ENCODE measurements around the gene GNA15.

The GNA15 gene

DNA sequence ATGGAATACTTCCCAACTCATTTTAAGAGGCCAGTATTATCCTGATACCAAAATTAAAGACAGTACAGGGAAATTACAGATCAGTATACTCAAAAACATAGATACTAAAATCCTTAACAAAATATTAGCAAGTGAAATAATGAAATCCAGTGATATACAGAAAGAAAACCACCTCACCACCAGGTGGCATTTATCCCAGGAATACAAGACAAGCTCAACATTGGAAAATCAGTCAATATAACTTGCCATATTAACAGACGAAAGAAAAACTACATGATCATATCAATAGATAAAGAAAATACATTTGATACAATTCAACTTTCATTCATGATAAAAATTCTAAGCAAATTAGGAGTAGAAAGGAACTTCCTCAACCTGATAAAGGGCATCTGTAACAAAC, 6.7 kb upstream of the GNA15 start:
- no peak overlapping the region for H3K4me3 ChIP-seq (replicated peaks; ENCODE audit: insufficient read depth, low read length)
- DNase-seq (ENCODE audit: low read depth in 1 of 2, low spot score in 1 of 2), result peak in 1 of 2 experiments; percentile 32
- H3K27ac ChIP-seq (replicated peaks), result no peak overlapping the region
- TF ChIP-seq, protein P1, sequence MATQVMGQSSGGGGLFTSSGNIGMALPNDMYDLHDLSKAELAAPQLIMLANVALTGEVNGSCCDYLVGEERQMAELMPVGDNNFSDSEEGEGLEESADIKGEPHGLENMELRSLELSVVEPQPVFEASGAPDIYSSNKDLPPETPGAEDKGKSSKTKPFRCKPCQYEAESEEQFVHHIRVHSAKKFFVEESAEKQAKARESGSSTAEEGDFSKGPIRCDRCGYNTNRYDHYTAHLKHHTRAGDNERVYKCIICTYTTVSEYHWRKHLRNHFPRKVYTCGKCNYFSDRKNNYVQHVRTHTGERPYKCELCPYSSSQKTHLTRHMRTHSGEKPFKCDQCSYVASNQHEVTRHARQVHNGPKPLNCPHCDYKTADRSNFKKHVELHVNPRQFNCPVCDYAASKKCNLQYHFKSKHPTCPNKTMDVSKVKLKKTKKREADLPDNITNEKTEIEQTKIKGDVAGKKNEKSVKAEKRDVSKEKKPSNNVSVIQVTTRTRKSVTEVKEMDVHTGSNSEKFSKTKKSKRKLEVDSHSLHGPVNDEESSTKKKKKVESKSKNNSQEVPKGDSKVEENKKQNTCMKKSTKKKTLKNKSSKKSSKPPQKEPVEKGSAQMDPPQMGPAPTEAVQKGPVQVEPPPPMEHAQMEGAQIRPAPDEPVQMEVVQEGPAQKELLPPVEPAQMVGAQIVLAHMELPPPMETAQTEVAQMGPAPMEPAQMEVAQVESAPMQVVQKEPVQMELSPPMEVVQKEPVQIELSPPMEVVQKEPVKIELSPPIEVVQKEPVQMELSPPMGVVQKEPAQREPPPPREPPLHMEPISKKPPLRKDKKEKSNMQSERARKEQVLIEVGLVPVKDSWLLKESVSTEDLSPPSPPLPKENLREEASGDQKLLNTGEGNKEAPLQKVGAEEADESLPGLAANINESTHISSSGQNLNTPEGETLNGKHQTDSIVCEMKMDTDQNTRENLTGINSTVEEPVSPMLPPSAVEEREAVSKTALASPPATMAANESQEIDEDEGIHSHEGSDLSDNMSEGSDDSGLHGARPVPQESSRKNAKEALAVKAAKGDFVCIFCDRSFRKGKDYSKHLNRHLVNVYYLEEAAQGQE (IDR thresholded peaks at IDR 0.05; ENCODE audit: insufficient replicate concordance, low read depth), result no peak
- TF ChIP-seq, protein P2, sequence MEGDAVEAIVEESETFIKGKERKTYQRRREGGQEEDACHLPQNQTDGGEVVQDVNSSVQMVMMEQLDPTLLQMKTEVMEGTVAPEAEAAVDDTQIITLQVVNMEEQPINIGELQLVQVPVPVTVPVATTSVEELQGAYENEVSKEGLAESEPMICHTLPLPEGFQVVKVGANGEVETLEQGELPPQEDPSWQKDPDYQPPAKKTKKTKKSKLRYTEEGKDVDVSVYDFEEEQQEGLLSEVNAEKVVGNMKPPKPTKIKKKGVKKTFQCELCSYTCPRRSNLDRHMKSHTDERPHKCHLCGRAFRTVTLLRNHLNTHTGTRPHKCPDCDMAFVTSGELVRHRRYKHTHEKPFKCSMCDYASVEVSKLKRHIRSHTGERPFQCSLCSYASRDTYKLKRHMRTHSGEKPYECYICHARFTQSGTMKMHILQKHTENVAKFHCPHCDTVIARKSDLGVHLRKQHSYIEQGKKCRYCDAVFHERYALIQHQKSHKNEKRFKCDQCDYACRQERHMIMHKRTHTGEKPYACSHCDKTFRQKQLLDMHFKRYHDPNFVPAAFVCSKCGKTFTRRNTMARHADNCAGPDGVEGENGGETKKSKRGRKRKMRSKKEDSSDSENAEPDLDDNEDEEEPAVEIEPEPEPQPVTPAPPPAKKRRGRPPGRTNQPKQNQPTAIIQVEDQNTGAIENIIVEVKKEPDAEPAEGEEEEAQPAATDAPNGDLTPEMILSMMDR (IDR thresholded peaks at IDR 0.05; ENCODE audit: insufficient read depth, low read length), result no peak
- no peak for TF ChIP-seq SPI1 (IDR thresholded peaks at IDR 0.05; ENCODE audit: borderline replicate concordance, low read depth)
- TF ChIP-seq GABPA (IDR thresholded peaks at IDR 0.05; ENCODE audit: low read depth), result no peak
- no peak for TF ChIP-seq POLR2AphosphoS5 (IDR thresholded peaks at IDR 0.05; ENCODE audit: low read depth)
- H3K27me3 ChIP-seq (ENCODE audit: insufficient read depth, poor library complexity, severe bottlenecking), result no peaks in the 10 kb centered on the region

DNA sequence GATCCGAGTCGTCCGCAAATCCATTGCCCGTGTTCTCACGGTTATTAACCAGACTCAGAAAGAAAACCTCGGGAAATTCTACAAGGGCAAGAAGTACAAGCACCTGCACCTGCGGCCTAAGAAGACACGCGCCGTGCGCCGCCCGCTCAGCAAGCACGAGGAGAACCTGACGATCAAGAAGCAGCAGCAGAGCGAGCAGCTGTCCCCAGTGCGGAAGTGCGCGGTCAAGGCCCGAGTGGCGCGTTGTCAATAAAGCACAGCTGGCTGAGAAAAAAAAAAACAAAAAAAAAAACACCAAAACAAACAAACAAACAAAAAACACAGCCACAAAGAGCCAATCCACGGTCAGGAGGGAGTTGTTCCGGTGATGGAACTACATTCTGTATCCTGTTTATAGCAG, 4.7 kb upstream of the GNA15 start:
- Histone ChIP-seq H3K4me3 (replicated peaks; ENCODE audit: insufficient read depth, low read length) (peak overlapping the region; percentile 6; the same call in 1 of the 2 replicates), H3K27ac (replicated peaks) (peak overlapping the region; percentile 85), H3K27me3 (ENCODE audit: insufficient read depth, poor library complexity, severe bottlenecking) (no peaks in the 10 kb centered on the region)
- peak; percentile 82 for TF ChIP-seq SPI1 (IDR thresholded peaks at IDR 0.05; ENCODE audit: borderline replicate concordance, low read depth)
- TF ChIP-seq, protein P1 (IDR thresholded peaks at IDR 0.05; ENCODE audit: insufficient replicate concordance, low read depth), result no peak
- peak; percentile 93 for TF ChIP-seq POLR2AphosphoS5 (IDR thresholded peaks at IDR 0.05; ENCODE audit: low read depth)
- TF ChIP-seq, protein P2 (IDR thresholded peaks at IDR 0.05; ENCODE audit: insufficient read depth, low read length), result no peak
- TF ChIP-seq GABPA (IDR thresholded peaks at IDR 0.05; ENCODE audit: low read depth), result peak; percentile 47; the same call in 1 of the 2 replicates
- peak; percentile 57 to 87 for DNase-seq (ENCODE audit: low read depth in 1 of 2, low spot score in 1 of 2)

DNA sequence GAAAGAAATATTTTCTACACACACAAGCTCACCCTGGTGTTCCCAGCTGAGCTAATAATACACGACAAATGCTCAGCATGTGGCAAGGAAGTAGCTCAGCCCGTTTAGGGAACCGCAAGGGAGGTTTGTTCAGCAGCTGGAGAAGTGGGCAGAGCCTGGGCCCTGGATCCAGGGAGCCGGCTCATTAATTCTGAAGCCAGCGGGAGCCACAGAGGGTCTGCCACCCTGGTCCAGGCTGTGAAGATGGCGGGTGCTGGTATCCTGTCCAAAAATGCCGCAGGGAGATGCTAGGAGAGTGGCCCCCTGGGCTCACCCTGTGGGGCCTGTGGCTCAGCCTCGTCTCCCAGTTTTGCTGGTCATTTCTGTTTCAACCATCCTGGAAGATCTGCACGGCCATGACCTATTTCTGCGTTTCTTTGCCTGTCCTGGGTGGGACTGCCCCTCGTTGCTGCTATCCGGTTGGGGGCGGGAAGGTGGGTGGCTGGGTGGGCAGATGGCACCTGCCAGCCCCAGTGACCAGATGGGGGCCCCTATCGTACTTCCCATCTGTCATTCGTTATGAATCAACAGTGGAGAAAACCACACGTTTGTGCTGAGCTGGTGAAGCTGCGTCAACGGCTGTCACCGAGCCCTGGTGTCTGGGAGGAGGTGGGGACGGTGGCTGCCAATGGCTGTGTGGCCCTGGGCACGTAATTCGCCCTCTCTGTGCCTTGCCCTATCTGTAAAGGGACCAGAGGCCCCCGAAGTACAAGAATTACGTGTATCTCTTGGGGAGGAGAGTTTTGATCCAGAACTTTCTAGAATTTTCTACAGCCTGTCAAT, 2.7 kb upstream of the GNA15 start:
- TF ChIP-seq POLR2AphosphoS5 (IDR thresholded peaks at IDR 0.05; ENCODE audit: low read depth), result peak; percentile 96
- peak; percentile 84 for TF ChIP-seq SPI1 (IDR thresholded peaks at IDR 0.05; ENCODE audit: borderline replicate concordance, low read depth)
- no peak for TF ChIP-seq GABPA (IDR thresholded peaks at IDR 0.05; ENCODE audit: low read depth)
- TF ChIP-seq, protein P1 (IDR thresholded peaks at IDR 0.05; ENCODE audit: insufficient replicate concordance, low read depth), result no peak
- TF ChIP-seq, protein P2 (IDR thresholded peaks at IDR 0.05; ENCODE audit: insufficient read depth, low read length), result no peak
- peak overlapping the region; percentile 20; the same call in 1 of the 2 replicates for H3K4me3 ChIP-seq (replicated peaks; ENCODE audit: insufficient read depth, low read length)
- no peaks in the 10 kb centered on the region for H3K27me3 ChIP-seq (ENCODE audit: insufficient read depth, poor library complexity, severe bottlenecking)
- peak overlapping the region; percentile 85 for H3K27ac ChIP-seq (replicated peaks)
- DNase-seq (ENCODE audit: low read depth in 1 of 2, low spot score in 1 of 2), result peak; percentile 85 to 95

All from HL-60 (cell line).